Calu3 (cell line): Measurements from ENCODE around the gene PSMD3. TPM values are rescaled to one million over a fixed set of nuclear protein-coding genes. Genes with fewer than 3 reads are reported as not detected.
A peak's percentile ranks its signal among the peaks of the same experiment; 100 is the strongest.

ENCODE experiments used
- Bru-seq: library from RNA; stranded (reverse); fragments of 400-500 nt; gene quantifications from one replicate; lab custom pipeline; 2021; lab: Mats Ljungman, UMichigan
- BruChase-seq, 2 experiments: library from RNA; stranded (reverse); fragments of 400-500 nt; gene quantifications; one replicate each; lab custom pipeline; 2021; lab: Mats Ljungman, UMichigan
- BruUV-seq: library from RNA; stranded (reverse); fragments of 400-500 nt; replicated peaks from 2 replicates; lab custom pipeline; 2021; lab: Mats Ljungman, UMichigan
- CTCF ChIA-PET: fragments of 300-600 bp; sonication (Branson Sonifier 250); formaldehyde crosslinking; loops from one replicate; lab custom pipeline; 2022; ENCODE audit warnings: antibody characterized with exemption; lab: Charles Lee
- DNase-seq: peaks from one replicate; pipeline ENCODE4 v3.0.0; 2022
- H3K27ac Mint-ChIP-seq: one replicate; pipeline ENCODE4 v1.8.0; 2022; ENCODE audit warnings: mixed read lengths; ENCODE audit not compliant: unreplicated experiment
- H3K27me3 Mint-ChIP-seq: one replicate; pipeline ENCODE4 v1.8.0; 2022; ENCODE audit warnings: mixed read lengths; ENCODE audit not compliant: unreplicated experiment
- H3K36me3 Mint-ChIP-seq: one replicate; pipeline ENCODE4 v1.8.0; 2022; ENCODE audit warnings: mild to moderate bottlenecking, moderate library complexity, mixed read lengths; ENCODE audit not compliant: insufficient read depth, unreplicated experiment
- H3K4me1 Mint-ChIP-seq: one replicate; pipeline ENCODE4 v1.8.0; 2022; ENCODE audit warnings: mild to moderate bottlenecking, low read depth, mixed read lengths; ENCODE audit not compliant: unreplicated experiment
- H3K4me3 Mint-ChIP-seq: one replicate; pipeline ENCODE4 v1.8.0; 2022; ENCODE audit warnings: mild to moderate bottlenecking, low read depth, moderate library complexity, mixed read lengths; ENCODE audit not compliant: unreplicated experiment
- H3K9me3 Mint-ChIP-seq: one replicate; pipeline ENCODE4 v1.8.0; 2022; ENCODE audit warnings: low read depth, mixed read lengths; ENCODE audit not compliant: unreplicated experiment
- CTCF ChIP-seq: fragments of 200-600 bp; IDR thresholded peaks from one replicate; pipeline ENCODE4 v1.8.0; 2022; ENCODE audit warnings: antibody characterized with exemption; ENCODE audit not compliant: unreplicated experiment
- intact Hi-C: fragments of 100-400 bp; cut with micrococcal nuclease; formaldehyde crosslinking; loops from one replicate; pipeline ENCODE4 v1.10.0; 2022; ENCODE audit not compliant: unreplicated experiment
- long read RNA-seq: library from polyadenylated mRNA; stranded (forward); transcript quantifications from one replicate; pipeline ENCODE4 v2.0.0, GENCODE V29; 2022
- total RNA-seq: library from RNA; stranded (reverse); gene quantifications from 2 replicates; pipeline ENCODE4 v1.2.3, GENCODE V29; 2022

Gene PSMD3
- total RNA-seq (2,152 and 2,179 TPM in 2 replicates), Bru-seq, nascent RNA (percentile 100 among the genes with signal in this experiment), BruChase-seq, experiment 1, labeled RNA remaining after a 6-hour chase (percentile 100 among the genes with signal in this experiment), BruChase-seq, experiment 2, labeled RNA remaining after a 2-hour chase (percentile 100 among the genes with signal in this experiment)
- long read RNA-seq, transcript PSMD3-201 (12 exons, 2,158 nt), result major isoform, 792 of 1,848 reads
- long read RNA-seq, partial matches to known transcripts, result 142 of 1,848 reads
- long read RNA-seq, other reads (novel, unspliced or antisense), result 914 of 1,848 reads

GRCh38 chr17:39980351-39981206, at the start of gene PSMD3:
Gene PSMD3, plus strand, starts transcription at chr17:39980807. Its CDS starts 164 bp downstream, at chr17:39980971.
- TSS peak; percentile 67 for BruUV-seq
- peaks cover 26% of the 10 kb centered on the region for H3K4me1 Mint-ChIP-seq
- peak; percentile 100 for DNase-seq
- H3K4me3 Mint-ChIP-seq, result peak within 1 kb of the TSS; percentile 77
- peaks cover 43% of the 10 kb centered on the region for H3K27me3 Mint-ChIP-seq
- no peaks in the 10 kb centered on the region for H3K9me3 Mint-ChIP-seq
- CTCF ChIA-PET, result interaction anchor here (0.5 to 109.6 kb wide), 116 partner anchors 21 to 1001 kb away, joined by 3 to 8195 read pairs (median 6); partner anchors contain the start of genes CASC3, CSF3, ERBB2 and GRB7
- H3K27ac Mint-ChIP-seq, result peak within 1 kb of the TSS; percentile 81
- intact Hi-C loops, result loop anchor here (1.0 to 5.0 kb wide), 27 partner anchors 10 to 452 kb away; partner anchors contain the start of gene MIEN1
- H3K36me3 Mint-ChIP-seq, result peaks cover 62% of the 10 kb centered on the region
- TF ChIP-seq CTCF, result no peak

GRCh38 chr17:39933912-39934311, 46.7 kb upstream of the PSMD3 start:
- no peak overlapping the region for H3K27ac Mint-ChIP-seq
- peaks cover 25% of the 10 kb centered on the region for H3K27me3 Mint-ChIP-seq
- H3K36me3 Mint-ChIP-seq, result peaks cover 12% of the 10 kb centered on the region
- intact Hi-C loops, result no loop called here
- CTCF ChIA-PET, result interaction anchor here (0.6 to 109.6 kb wide), 27 partner anchors 8 to 307 kb away, joined by 3 to 8195 read pairs (median 8); partner anchors contain the start of genes CSF3, ERBB2, GSDMA and GSDMB
- no TSS peak for BruUV-seq
- peaks cover 14% of the 10 kb centered on the region for H3K4me1 Mint-ChIP-seq
- H3K9me3 Mint-ChIP-seq, result no peaks in the 10 kb centered on the region
- no peak for TF ChIP-seq CTCF
- no peak for DNase-seq
- no peak overlapping the region for H3K4me3 Mint-ChIP-seq

GRCh38 chr17:39934324-39934723, 46.3 kb upstream of the PSMD3 start:
- no peak overlapping the region for H3K4me3 Mint-ChIP-seq
- H3K9me3 Mint-ChIP-seq, result no peaks in the 10 kb centered on the region
- intact Hi-C loops, result no loop called here
- no peak overlapping the region for H3K27ac Mint-ChIP-seq
- no peak for TF ChIP-seq CTCF
- CTCF ChIA-PET, result interaction anchor here (0.6 to 109.6 kb wide), 39 partner anchors 8 to 329 kb away, joined by 3 to 8195 read pairs (median 6); partner anchors contain the start of genes CSF3, ERBB2, GSDMA and GSDMB
- peaks cover 8% of the 10 kb centered on the region for H3K36me3 Mint-ChIP-seq
- BruUV-seq, result no TSS peak
- no peak for DNase-seq
- H3K27me3 Mint-ChIP-seq, result peaks cover 29% of the 10 kb centered on the region
- peaks cover 14% of the 10 kb centered on the region for H3K4me1 Mint-ChIP-seq

- DNase-seq, result peak; percentile 87
- CTCF ChIA-PET, result interaction anchor here (0.5 to 109.6 kb wide), 31 partner anchors 10 to 540 kb away, joined by 3 to 8195 read pairs (median 6); partner anchors contain the start of genes CSF3, ERBB2, GSDMA and GSDMB
- TF ChIP-seq CTCF, result no peak
- peaks cover 12% of the 10 kb centered on the region for H3K4me1 Mint-ChIP-seq
- H3K27me3 Mint-ChIP-seq, result peaks cover 41% of the 10 kb centered on the region
- H3K36me3 Mint-ChIP-seq, result no peaks in the 10 kb centered on the region
- H3K27ac Mint-ChIP-seq, result no peak overlapping the region
- BruUV-seq, result no TSS peak
- intact Hi-C loops, result no loop called here
- no peaks in the 10 kb centered on the region for H3K9me3 Mint-ChIP-seq
- no peak overlapping the region for H3K4me3 Mint-ChIP-seq
Observed at GRCh38 chr17:39935909-39936308, 44.7 kb upstream of the PSMD3 start.
